OCI-LY1 (cell line): Measurements from ENCODE around the gene RNFT2.

ENCODE experiments used
- H2AFZ ChIP-seq: fragments of 200-600 bp; sonication (generic), shearing (Covaris generic); 2 replicates; pipeline ENCODE4 v1.6.0; 2014; ENCODE audit warnings: antibody characterized with exemption, mild to moderate bottlenecking, low read length
- H3F3A ChIP-seq: fragments of 200-600 bp; sonication (generic), shearing (Covaris generic); 2 replicates; pipeline ENCODE4 v1.6.0; 2014; ENCODE audit warnings: mild to moderate bottlenecking, antibody characterized with exemption, low read length, moderate library complexity; ENCODE audit not compliant: insufficient read depth
- H3K27ac ChIP-seq: fragments of 200-600 bp; sonication (generic); 2 replicates; pipeline ENCODE4 v1.5.1; 2014; ENCODE audit warnings: low read length, mixed run types, mild to moderate bottlenecking, low read depth; ENCODE audit not compliant: poor library complexity, severe bottlenecking
- H3K27me3 ChIP-seq: fragments of 200-600 bp; sonication (generic); 2 replicates; pipeline ENCODE4 v1.6.0; 2014; ENCODE audit warnings: antibody characterized with exemption, mild to moderate bottlenecking, low read length, moderate library complexity; ENCODE audit not compliant: insufficient read depth
- H3K36me3 ChIP-seq: fragments of 200-600 bp; sonication (generic); 2 replicates; pipeline ENCODE4 v1.6.1; 2014; ENCODE audit warnings: mild to moderate bottlenecking, antibody characterized with exemption, low read length, moderate library complexity, mixed read lengths; ENCODE audit not compliant: insufficient read depth
- H3K4me1 ChIP-seq: fragments of 200-600 bp; sonication (generic); 2 replicates; pipeline ENCODE4 v1.5.1; 2014; ENCODE audit warnings: mild to moderate bottlenecking, low read length, moderate library complexity; ENCODE audit not compliant: insufficient read depth, severe bottlenecking
- H3K4me2 ChIP-seq: fragments of 200-600 bp; sonication (generic), shearing (Covaris generic); 2 replicates; pipeline ENCODE4 v1.6.1; 2014; ENCODE audit warnings: low read length
- H3K4me3 ChIP-seq: fragments of 200-600 bp; sonication (generic); 2 replicates; pipeline ENCODE4 v1.5.1; 2014; ENCODE audit warnings: low read length, low read depth, mild to moderate bottlenecking, mixed read lengths; ENCODE audit not compliant: poor library complexity, severe bottlenecking
- H3K79me2 ChIP-seq: fragments of 200-600 bp; shearing (Covaris generic); 2 replicates; pipeline ENCODE4 v1.6.1; 2016; ENCODE audit warnings: mixed run types, low read length, mixed read lengths; ENCODE audit not compliant: insufficient read depth
- H3K9ac ChIP-seq: fragments of 200-600 bp; sonication (generic), shearing (Covaris generic); 2 replicates; pipeline ENCODE4 v1.6.1; 2014; ENCODE audit warnings: mild to moderate bottlenecking, low read length, mixed read lengths
- H3K9me2 ChIP-seq: fragments of 200-600 bp; sonication (generic), shearing (Covaris generic); 2 replicates; pipeline ENCODE4 v1.6.1; 2014; ENCODE audit warnings: low read depth, mild to moderate bottlenecking, low read length, mixed read lengths
- H3K9me3 ChIP-seq: fragments of 200-600 bp; shearing (Covaris generic); 2 replicates; pipeline ENCODE4 v1.6.1; 2014; ENCODE audit warnings: low read length, mixed read lengths
- H4K20me1 ChIP-seq: fragments of 200-600 bp; sonication (generic), shearing (Covaris generic); 2 replicates; pipeline ENCODE4 v1.6.0; 2016; ENCODE audit warnings: mild to moderate bottlenecking, low read length; ENCODE audit not compliant: insufficient read depth
- CTCF ChIP-seq: fragments of 200-600 bp; sonication (generic), shearing (Covaris generic); IDR thresholded peaks from 2 replicates; pipeline ENCODE4 v1.5.1; 2017; ENCODE audit warnings: mild to moderate bottlenecking, antibody characterized with exemption, low read length, moderate library complexity, mixed read lengths
- EZH2 ChIP-seq: fragments of 200-600 bp; sonication (generic), shearing (Covaris generic); IDR thresholded peaks from 2 replicates; pipeline ENCODE4 v1.8.0; 2017; ENCODE audit warnings: borderline replicate concordance, mixed run types, mild to moderate bottlenecking, antibody characterized with exemption, low read length, moderate library complexity, mixed read lengths

Gene RNFT2

DNA sequence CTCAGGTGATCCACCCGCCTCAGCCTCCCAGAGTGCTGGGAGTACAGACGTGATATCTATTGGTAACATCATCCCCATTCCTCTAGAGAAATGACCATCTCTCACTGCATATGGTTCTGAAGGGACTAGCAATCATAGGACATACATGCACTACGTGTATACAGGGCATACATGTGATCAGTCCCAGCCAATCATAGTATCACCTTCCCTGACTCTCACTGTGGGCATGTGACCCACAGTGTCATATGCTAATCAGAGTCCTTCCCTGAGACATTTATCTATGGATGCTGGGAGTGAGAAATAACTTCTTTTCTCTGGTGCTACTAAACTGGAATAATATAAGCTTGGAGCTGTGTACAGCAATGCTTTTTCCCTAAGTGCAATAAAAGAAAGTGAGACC is 160.6 kb downstream of the RNFT2 start:
- Histone ChIP-seq H2AFZ (no peak overlapping the region), H3K4me3 (no peak overlapping the region), H3K9ac (no peak overlapping the region), H4K20me1 (no peaks in the 10 kb centered on the region), H3K27me3 (no peaks in the 10 kb centered on the region), H3K9me3 (no peaks in the 10 kb centered on the region), H3F3A (no peaks in the 10 kb centered on the region), H3K27ac (no peak overlapping the region), H3K36me3 (no peaks in the 10 kb centered on the region), H3K79me2 (no peaks in the 10 kb centered on the region), H3K4me1 (peaks cover 7% of the 10 kb centered on the region), H3K9me2 (no peaks in the 10 kb centered on the region), H3K4me2 (no peak overlapping the region)
- TF ChIP-seq EZH2: no peak
- no peak for TF ChIP-seq CTCF

- H3K4me3 ChIP-seq: no peak overlapping the region
- H3F3A ChIP-seq: no peaks in the 10 kb centered on the region
- no peak overlapping the region for H3K4me2 ChIP-seq
- H3K9me2 ChIP-seq: no peaks in the 10 kb centered on the region
- no peaks in the 10 kb centered on the region for H3K27me3 ChIP-seq
- H3K36me3 ChIP-seq: no peaks in the 10 kb centered on the region
- H3K79me2 ChIP-seq: no peaks in the 10 kb centered on the region
- no peaks in the 10 kb centered on the region for H3K9me3 ChIP-seq
- no peak overlapping the region for H2AFZ ChIP-seq
- H3K9ac ChIP-seq: no peak overlapping the region
- H3K27ac ChIP-seq: no peak overlapping the region
- H4K20me1 ChIP-seq: no peaks in the 10 kb centered on the region
- no peak for TF ChIP-seq EZH2
- TF ChIP-seq CTCF: no peak
- peaks cover 7% of the 10 kb centered on the region for H3K4me1 ChIP-seq
Observed at GRCh38 chr12:116901612-116902011, 163.5 kb downstream of the RNFT2 start.
